PC-9 (cell line): ENCODE measurements around the gene JAK3.

Experiments
- CTCF ChIP-seq: fragments of 200-600 bp; sonication (generic); conservative IDR thresholded peaks from 2 replicates; pipeline ENCODE4 v1.6.1; 2017; ENCODE audit warnings: mixed run types, antibody characterized with exemption, mild to moderate bottlenecking, moderate library complexity
- EZH2 ChIP-seq: fragments of 200-600 bp; sonication (generic); IDR thresholded peaks from 2 replicates; pipeline ENCODE4 v1.8.0; 2017; ENCODE audit warnings: antibody characterized with exemption, low read depth

DNA sequence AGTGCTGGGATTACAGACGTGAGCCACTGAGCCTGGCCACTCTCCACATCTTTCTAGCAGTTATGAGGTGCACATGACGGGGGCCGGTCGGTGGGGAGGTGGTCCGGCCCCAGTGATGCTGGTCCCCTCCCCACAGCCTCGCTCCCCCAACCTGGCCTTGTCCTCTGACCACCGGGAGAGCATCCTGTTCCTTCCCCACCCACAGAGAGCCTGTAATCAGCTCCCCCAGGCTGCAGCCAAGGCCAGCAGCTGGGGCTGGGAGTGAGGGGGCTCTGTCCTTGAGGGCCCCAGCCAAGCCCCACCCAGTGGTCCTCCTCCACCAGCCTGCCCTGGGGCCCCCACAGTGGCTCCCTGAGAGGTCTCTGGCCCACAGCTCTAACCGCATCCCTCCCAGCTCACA lies 23.4 kb downstream of the JAK3 start:
- no peak for TF ChIP-seq CTCF
- no peak for TF ChIP-seq EZH2
